ENCODE data around the gene WSB1. TPM values are rescaled to one million over a fixed set of nuclear protein-coding genes. Genes with fewer than 3 reads are reported as not detected.
A peak's percentile ranks its signal among the peaks of the same experiment; 100 is the strongest.

WSB1 gene
- total and polyA plus RNA-seq, 9 of the 15 experiments (the other 6 are each of a cell fraction or from before 2014, with no cell fraction given), result 22.8 to 229 (median 81.1) TPM

- H4K20me1 ChIP-seq (replicated peaks; ENCODE audit: control insufficient read depth, insufficient read depth, low read length), result no peaks in the 10 kb centered on the region
- no TSS peak for BruUV-seq (replicated peaks)
- FAIRE-seq, result peak; percentile 6
- 69% methylated on average over 8 of the region's 8 CpGs for WGBS (ENCODE audit: insufficient coverage, low coverage, missing lambda C conversion rate)
- H3K9ac ChIP-seq (ENCODE audit: insufficient read depth in 1 of 2, low read depth in 2 of 2, low read length in 2 of 2), result peak overlapping the region; percentile 94 to 97
- in situ Hi-C loops (cut with MboI), result no loop called here
- H3K27me3 ChIP-seq (ENCODE audit: control insufficient read depth in 2 of 2, insufficient read depth in 2 of 2, low read length in 2 of 2), result no peaks in the 10 kb centered on the region
- H3K36me3 ChIP-seq (ENCODE audit: control insufficient read depth, insufficient read depth, low read length), result peaks cover 20% of the 10 kb centered on the region
- no peak overlapping the region for H3K4me3 ChIP-seq
- intact Hi-C loops (cut with micrococcal nuclease), result loop anchor here (5.0 to 10.0 kb wide), 3 partner anchors 103 to 298 kb away; partner anchors contain the start of gene KSR1
- ChIA-PET POLR2A (interaction anchor here (0.5 to 1.4 kb wide), 10 partner anchors 9 to 265 kb away, joined by 3 to 4 read pairs (median 3); partner anchors contain the start of genes KSR1 and WSB1), CTCF (ENCODE audit: low intra/inter-chr PET ratio) (interaction anchor here (0.7 to 3.3 kb wide), 3 partner anchors 109 to 247 kb away, joined by 3 to 27 read pairs (median 17); no protein-coding TSS in a partner anchor)
- peak overlapping the region; percentile 95 for H2AFZ ChIP-seq (ENCODE audit: low read depth, low read length)
- peak in 1 of 4 experiments; percentile 59 for DNase-seq (ENCODE audit: extremely low read depth in 1 of 4, low spot score in 3 of 4)
- H3K27ac ChIP-seq (ENCODE audit: extremely low read depth, low read depth, low read length), result peak overlapping the region; percentile 98
- H3K79me2 ChIP-seq (ENCODE audit: control insufficient read depth, insufficient read depth, low read length), result peaks cover 29% of the 10 kb centered on the region
- H3K4me2 ChIP-seq (ENCODE audit: insufficient read depth, low read length), result peak overlapping the region; percentile 84
- H3K4me1 ChIP-seq (replicated peaks in 1 of 2; ENCODE audit: control insufficient read depth in 2 of 2, insufficient read depth in 2 of 2, low read length in 2 of 2), result peaks cover 30 to 35% of the 10 kb centered on the region in 2 experiments
- no peak for ATAC-seq
- H3K9me1 ChIP-seq (ENCODE audit: control insufficient read depth, insufficient read depth, low read length), result no peaks in the 10 kb centered on the region
- 0 out of 2 replicates have a peak, but pooled peaks cover 7% of the 10 kb centered on the region for H3K9me3 ChIP-seq (replicated peaks; ENCODE audit: control insufficient read depth, insufficient read depth, low read depth, low read length)
- TF ChIP-seq CSDE1 (IDR thresholded peaks at IDR 0.05) (no peak), ZC3H4 (CRISPR knock-in tag; IDR thresholded peaks at IDR 0.05; ENCODE audit: borderline replicate concordance) (no peak), ZBTB40 (IDR thresholded peaks at IDR 0.05) (no peak; the same call in 1 of the 2 replicates), ZBTB40 (CRISPR knock-in tag; IDR thresholded peaks at IDR 0.05) (no peak), GTF2E2 (tag; IDR thresholded peaks at IDR 0.05) (no peak), CEBPB (tag; IDR thresholded peaks at IDR 0.05) (peak; percentile 87), ZBTB1 (CRISPR knock-in tag; IDR thresholded peaks at IDR 0.05; ENCODE audit: borderline replicate concordance, low read depth) (no peak), MEF2D (tag; conservative IDR thresholded peaks at IDR 0.05; ENCODE audit: low read depth) (no peak), ATF4 (CRISPR knock-in tag; IDR thresholded peaks at IDR 0.05) (no peak), THRAP3 (IDR thresholded peaks at IDR 0.05; ENCODE audit: borderline replicate concordance) (no peak), CHD4 (IDR thresholded peaks at IDR 0.05; ENCODE audit: insufficient read depth, insufficient replicate concordance, low read depth, low read length, poor library complexity, severe bottlenecking) (peak; percentile 93), ZNF217 (CRISPR knock-in tag; IDR thresholded peaks at IDR 0.05) (no peak)
Measured at GRCh38 chr17:27354491-27355081, 60.7 kb downstream of the WSB1 start.
